ENCODE results near the gene MYZAP.

DNA sequence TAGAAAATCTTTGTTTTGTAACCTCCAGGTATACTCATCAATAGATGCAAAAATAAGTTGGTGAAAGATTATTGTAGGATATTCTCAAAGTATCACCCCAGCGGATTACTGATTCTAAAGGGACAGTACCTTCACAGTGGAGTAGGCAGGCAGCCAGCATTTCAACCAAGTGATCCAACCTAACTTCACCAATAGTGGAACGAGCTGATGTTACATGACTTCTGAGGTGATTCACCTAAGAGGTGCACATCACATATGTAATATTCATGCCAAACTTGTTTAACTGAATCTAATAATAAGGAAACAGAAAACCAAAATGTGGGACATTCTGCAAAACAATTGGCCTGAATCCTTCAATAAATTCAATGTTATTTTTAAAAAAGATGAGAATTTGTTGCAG lies 14.3 kb downstream of the MYZAP start:
- TF ChIP-seq E2F1 (CRISPR knock-in tag; IDR thresholded peaks at IDR 0.05) (no peak), ZNF138 (CRISPR knock-in tag; conservative IDR thresholded peaks at IDR 0.05) (no peak), NR3C1 (CRISPR knock-in tag; conservative IDR thresholded peaks at IDR 0.05; ENCODE audit: low read depth) (no peak), CBFB (CRISPR knock-in tag; IDR thresholded peaks at IDR 0.05; ENCODE audit: low read depth) (no peak), JUN (CRISPR knock-in tag; IDR thresholded peaks at IDR 0.05) (no peak)
- TF ChIP-seq, protein P1, sequence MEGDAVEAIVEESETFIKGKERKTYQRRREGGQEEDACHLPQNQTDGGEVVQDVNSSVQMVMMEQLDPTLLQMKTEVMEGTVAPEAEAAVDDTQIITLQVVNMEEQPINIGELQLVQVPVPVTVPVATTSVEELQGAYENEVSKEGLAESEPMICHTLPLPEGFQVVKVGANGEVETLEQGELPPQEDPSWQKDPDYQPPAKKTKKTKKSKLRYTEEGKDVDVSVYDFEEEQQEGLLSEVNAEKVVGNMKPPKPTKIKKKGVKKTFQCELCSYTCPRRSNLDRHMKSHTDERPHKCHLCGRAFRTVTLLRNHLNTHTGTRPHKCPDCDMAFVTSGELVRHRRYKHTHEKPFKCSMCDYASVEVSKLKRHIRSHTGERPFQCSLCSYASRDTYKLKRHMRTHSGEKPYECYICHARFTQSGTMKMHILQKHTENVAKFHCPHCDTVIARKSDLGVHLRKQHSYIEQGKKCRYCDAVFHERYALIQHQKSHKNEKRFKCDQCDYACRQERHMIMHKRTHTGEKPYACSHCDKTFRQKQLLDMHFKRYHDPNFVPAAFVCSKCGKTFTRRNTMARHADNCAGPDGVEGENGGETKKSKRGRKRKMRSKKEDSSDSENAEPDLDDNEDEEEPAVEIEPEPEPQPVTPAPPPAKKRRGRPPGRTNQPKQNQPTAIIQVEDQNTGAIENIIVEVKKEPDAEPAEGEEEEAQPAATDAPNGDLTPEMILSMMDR (IDR thresholded peaks at IDR 0.05) = no peak
